Activated naive CD8-positive, alpha-beta T cell treated with anti-CD3 and anti-CD28 coated beads for 36 hours (primary cell): ENCODE measurements around the gene IGSF9. TPM values are rescaled to one million over a fixed set of nuclear protein-coding genes. Genes with fewer than 3 reads are reported as not detected.
A peak's percentile ranks its signal among the peaks of the same experiment; 100 is the strongest.

ENCODE experiments used
- DNase-seq: peaks from one replicate; pipeline ENCODE4 v3.0.0; 2021
- H3K27ac Mint-ChIP-seq: one replicate; pipeline ENCODE4 v1.8.0; 2022; ENCODE audit warnings: mild to moderate bottlenecking, moderate library complexity, mixed read lengths
- H3K27me3 Mint-ChIP-seq: one replicate; pipeline ENCODE4 v1.8.0; 2022; ENCODE audit warnings: mild to moderate bottlenecking, mixed read lengths
- H3K36me3 Mint-ChIP-seq: one replicate; pipeline ENCODE4 v1.8.0; 2021; ENCODE audit warnings: mild to moderate bottlenecking, mixed read lengths
- H3K4me1 Mint-ChIP-seq: one replicate; pipeline ENCODE4 v1.8.0; 2021; ENCODE audit warnings: mixed read lengths
- H3K4me3 Mint-ChIP-seq: one replicate; pipeline ENCODE4 v1.8.0; 2022; ENCODE audit warnings: mild to moderate bottlenecking, moderate library complexity, mixed read lengths
- H3K9me3 Mint-ChIP-seq: one replicate; pipeline ENCODE4 v1.8.0; 2022; ENCODE audit warnings: mixed read lengths
- total RNA-seq, 2 experiments: library from RNA; stranded (reverse); gene quantifications; one replicate each; pipeline ENCODE4 v1.2.3, GENCODE V29; 2021

IGSF9 gene
- total RNA-seq, 2 experiments from 2014 or later, result 0.08 TPM; not detected in 1

DNA sequence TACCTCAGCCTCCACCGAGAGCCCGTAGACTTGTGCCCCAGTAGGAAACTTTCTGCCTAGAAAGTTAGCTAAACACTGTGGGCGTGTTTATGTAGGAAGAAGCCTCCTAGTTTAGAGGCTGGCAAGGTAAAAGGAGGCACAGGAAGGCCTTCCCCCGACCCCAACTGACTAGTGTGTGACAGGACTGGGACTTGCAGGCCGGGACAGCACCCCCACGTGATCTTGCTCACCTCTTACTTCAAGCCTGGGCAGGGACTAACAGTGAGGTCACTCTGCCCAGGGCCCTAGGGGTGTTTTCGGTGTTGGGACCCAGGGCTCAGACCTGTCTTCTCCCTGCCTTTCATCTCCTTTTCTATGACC, 19.7 kb downstream of the IGSF9 start:
- Mint-ChIP-seq H3K4me1 (peaks cover 33% of the 10 kb centered on the region), H3K27me3 (no peaks in the 10 kb centered on the region), H3K9me3 (no peaks in the 10 kb centered on the region), H3K36me3 (peaks cover 31% of the 10 kb centered on the region), H3K27ac (peak overlapping the region; percentile 98), H3K4me3 (peak overlapping the region; percentile 92)
- no peak for DNase-seq

DNA sequence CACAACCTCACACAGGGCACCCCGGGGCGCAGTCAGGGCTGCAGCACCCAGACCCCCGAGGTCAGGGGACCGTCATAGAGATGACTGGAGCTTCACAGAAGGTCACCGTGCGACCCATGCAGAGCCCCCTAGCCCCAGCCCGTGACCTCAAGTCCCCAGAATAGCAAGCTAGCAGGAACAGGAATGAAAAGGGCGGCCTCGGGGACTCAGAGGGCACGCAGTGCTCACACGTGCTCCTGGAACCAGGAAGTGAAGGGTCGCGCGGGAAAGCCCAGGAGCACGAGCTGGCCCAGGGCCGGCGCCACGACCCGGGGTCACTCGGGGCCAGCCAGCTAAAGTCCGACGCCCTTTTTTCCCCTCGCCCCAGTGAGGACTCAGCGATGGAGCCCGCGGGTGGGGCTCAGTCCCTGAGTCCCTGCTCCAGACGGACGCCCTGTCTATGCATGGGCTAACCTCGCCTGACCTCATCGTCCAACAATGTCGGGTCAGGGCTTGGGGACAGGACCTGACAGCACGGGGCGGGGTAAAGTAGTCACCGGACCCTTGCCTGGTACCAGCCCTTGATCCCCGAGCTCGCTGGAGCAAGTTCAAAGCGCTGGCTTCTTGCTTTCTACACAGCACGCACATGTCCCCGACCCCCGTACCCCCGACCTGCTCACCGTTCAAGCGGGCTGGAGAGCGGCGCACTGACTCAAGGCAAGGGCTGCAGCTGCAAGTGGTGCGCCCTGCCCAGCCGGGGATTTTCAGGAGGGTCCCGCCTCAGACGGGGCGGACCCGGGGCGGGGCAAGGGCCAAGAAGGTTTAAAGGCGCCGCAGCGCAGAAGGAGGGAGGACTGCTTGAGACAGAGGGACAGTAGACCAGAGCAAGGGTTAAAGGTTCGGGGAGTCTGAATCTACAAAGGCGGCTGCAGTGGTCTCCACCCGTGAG, 20.4 kb downstream of the IGSF9 start, which contains the start of gene TAGLN2:
TAGLN2 (minus strand) TSS at position 717 of the 928 bp plus-strand sequence. CDS start 4,998 bp downstream, outside the sequence.
- peaks cover 38% of the 10 kb centered on the region for H3K4me1 Mint-ChIP-seq
- H3K4me3 Mint-ChIP-seq, result peak within 1 kb of the TSS; percentile 92
- no peaks in the 10 kb centered on the region for H3K9me3 Mint-ChIP-seq
- peak; percentile 93 for DNase-seq
- no peaks in the 10 kb centered on the region for H3K27me3 Mint-ChIP-seq
- H3K36me3 Mint-ChIP-seq, result peaks cover 37% of the 10 kb centered on the region
- H3K27ac Mint-ChIP-seq, result peak within 1 kb of the TSS; percentile 98

DNA sequence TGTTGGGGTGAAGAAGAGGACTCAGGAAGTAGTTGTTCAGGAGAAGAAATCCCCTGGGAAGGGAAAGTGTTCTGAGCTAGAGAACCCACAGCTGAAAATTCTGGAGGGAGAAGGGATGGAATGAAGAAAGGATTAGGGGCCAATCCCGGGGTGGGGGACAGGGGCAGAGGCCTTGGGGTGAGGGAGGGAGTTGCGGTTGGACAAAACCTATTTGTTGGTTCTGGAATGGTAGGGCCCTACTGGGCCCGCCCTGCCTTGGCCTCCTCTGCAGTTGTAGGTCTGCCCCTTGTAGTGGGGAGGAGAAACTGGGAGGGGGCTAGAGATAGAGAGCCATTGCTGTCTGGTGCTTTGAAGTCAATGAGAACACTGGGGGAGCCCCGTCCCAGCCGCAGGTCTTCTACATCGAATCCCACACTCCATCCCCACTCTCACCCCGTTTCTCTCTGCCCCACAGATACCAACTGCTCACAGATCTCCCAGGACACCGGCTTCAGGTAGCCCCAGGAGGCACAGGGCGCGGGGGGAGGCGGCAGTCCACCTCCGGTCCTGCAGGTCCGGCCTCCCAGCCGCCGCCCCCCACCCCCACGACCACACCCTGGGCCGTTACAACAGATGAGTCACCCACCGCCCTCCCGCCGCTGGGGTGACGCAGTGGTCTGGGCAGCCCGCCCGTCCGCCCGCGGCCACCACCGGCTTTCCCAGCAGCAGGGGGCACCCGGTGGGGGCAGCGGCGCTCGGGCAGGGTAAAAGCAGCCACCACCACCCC, 21.2 kb downstream of the IGSF9 start:
- no peaks in the 10 kb centered on the region for H3K27me3 Mint-ChIP-seq
- peaks cover 44% of the 10 kb centered on the region for H3K36me3 Mint-ChIP-seq
- peak overlapping the region; percentile 98 for H3K27ac Mint-ChIP-seq
- no peaks in the 10 kb centered on the region for H3K9me3 Mint-ChIP-seq
- DNase-seq, result peak; percentile 76
- H3K4me3 Mint-ChIP-seq, result peak overlapping the region; percentile 92
- peaks cover 42% of the 10 kb centered on the region for H3K4me1 Mint-ChIP-seq

DNA sequence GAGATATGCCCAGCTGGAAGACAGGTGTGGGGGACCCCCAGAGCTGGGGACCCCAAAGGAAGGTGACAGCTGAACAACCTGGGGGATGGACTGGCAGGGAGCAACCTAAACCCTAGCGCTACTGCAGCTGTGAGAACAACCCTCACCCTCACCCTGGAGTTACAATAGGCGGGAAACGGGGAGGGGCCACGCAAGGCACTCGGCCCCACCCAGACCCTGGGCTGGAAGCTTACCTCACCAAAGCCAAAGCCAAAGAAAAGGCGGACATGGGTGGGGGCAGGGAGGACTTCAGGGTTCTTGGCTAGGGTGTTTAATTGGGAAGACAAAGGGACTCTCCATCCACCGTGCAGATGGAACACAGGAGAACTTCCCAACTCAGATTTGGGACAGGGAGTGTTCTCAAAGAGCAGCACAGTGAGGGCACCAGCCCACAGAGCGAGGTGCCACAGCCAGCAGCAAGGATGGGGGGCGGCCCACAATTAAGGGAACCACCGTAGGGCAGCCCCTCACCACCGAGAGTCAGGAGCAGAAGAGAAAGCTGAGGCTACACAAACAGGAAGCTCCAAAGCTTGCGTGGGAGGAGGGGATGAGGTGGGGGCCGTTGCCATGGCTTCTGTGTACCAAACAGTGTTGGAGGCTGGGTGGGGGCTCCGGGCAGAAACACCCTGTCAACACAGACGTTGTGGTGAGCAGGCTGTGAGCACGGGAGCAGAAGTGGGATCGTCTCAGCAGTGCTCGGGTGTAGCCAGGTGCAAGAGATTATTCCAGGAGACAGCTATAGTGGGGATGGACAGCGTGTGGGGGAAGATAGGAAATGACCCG, 22.0 kb downstream of the IGSF9 start:
- peaks cover 49% of the 10 kb centered on the region for H3K36me3 Mint-ChIP-seq
- peaks cover 42% of the 10 kb centered on the region for H3K4me1 Mint-ChIP-seq
- H3K9me3 Mint-ChIP-seq, result no peaks in the 10 kb centered on the region
- peak overlapping the region; percentile 98 for H3K27ac Mint-ChIP-seq
- peak; percentile 86 for DNase-seq
- H3K4me3 Mint-ChIP-seq, result peak overlapping the region; percentile 92
- H3K27me3 Mint-ChIP-seq, result no peaks in the 10 kb centered on the region

DNA sequence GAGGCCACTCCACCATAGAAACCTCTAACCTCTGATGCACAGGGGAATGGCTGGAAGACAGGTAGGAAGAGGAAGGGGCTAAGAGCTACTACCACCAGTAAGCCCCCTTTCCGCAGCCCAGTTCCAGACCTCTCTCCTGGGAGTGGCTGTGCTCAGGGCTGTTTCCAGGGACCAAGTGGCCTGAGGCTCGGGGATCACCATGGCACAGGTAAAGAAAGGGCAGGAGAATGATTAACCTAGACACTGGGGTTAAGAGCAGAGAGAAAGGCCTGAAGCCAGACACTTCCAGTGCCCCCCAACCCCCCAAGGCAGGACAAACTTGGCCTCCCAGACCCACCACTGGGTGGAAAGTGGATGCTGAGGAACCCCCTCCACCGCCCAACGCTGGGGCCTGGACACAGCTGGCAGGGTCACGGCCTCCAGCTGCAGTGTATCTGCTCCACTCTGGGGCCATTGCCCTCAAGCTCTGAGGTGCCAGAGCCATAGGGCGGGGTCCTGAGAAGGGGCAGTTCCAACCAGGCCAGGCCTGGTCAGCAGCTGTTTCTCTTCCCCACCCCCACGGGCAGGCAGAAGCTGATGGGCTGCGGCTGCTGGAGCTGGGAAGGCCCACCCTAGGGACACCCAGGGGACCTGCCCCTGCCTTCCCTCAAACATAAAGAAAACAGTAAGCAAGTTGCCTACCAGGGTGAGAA, 22.8 kb downstream of the IGSF9 start:
- no peak for DNase-seq
- Mint-ChIP-seq H3K9me3 (no peaks in the 10 kb centered on the region), H3K27me3 (no peaks in the 10 kb centered on the region), H3K27ac (peak overlapping the region; percentile 98), H3K4me1 (peaks cover 50% of the 10 kb centered on the region), H3K4me3 (peak overlapping the region; percentile 92), H3K36me3 (peaks cover 56% of the 10 kb centered on the region)

DNA sequence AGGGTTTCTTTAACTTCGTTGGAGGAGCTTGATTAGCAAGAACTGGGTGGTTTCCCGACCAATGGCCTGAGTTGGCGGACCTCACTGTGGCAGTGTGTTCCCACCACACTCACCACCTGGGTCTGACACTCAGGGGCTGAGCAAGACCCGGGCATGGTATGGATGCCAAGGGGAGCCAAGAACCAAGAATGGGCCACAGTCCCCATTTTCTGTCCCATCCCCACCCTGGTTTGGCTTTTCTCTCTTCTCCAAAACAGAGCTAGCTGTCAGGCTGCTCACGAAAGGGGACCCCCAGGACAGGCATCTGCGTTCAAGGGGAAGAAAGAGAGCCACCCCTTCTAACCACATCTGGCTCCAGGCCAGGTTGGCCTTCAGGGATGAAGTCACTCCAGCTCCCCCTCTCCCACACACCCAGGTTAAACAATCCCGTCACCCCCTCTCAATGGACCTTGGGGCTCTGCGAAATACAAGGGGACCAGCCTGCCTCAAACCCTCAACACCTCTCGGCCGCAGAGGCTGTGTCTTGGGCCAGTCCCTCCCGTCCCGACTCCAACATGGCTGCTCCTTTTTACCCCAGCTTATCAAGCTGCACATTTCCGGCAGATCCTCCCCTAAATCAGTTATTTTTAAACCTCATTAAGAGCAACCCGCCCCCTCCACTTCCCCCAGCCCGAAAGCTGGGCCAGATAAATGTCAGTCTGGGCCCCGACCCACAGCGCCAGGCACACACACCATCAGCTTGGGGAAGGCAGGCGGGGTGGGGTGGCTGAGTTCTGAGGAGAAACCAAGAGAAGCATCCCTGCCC, 23.5 kb downstream of the IGSF9 start:
- peaks cover 59% of the 10 kb centered on the region for H3K36me3 Mint-ChIP-seq
- peaks cover 54% of the 10 kb centered on the region for H3K4me1 Mint-ChIP-seq
- H3K27me3 Mint-ChIP-seq, result no peaks in the 10 kb centered on the region

DNA sequence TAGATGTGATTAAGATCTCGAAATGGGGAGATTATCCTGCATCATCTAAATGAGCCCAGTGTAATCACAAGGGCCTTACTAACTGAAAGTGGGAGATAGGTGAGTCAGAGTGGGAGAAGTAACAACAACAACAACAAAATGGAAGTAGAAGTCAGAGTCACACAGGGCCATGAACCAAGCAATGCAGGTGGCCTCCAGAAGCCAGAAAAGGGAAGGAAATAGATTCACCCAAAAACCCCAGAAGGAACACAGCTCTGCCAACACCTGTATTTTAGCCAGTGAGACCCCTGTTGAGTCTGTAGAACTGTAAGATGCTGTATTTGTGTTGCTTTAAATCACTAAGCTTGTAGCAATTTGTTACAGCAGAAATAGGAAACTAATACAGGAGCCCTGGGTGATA, 24.2 kb downstream of the IGSF9 start:
- no peak for DNase-seq

More for the DNA sequence above, 23.5 kb downstream of the IGSF9 start:
- peak overlapping the region; percentile 92 for H3K4me3 Mint-ChIP-seq
- DNase-seq, result peak; percentile 26
- no peaks in the 10 kb centered on the region for H3K9me3 Mint-ChIP-seq
- H3K27ac Mint-ChIP-seq, result peak overlapping the region; percentile 98

DNA sequence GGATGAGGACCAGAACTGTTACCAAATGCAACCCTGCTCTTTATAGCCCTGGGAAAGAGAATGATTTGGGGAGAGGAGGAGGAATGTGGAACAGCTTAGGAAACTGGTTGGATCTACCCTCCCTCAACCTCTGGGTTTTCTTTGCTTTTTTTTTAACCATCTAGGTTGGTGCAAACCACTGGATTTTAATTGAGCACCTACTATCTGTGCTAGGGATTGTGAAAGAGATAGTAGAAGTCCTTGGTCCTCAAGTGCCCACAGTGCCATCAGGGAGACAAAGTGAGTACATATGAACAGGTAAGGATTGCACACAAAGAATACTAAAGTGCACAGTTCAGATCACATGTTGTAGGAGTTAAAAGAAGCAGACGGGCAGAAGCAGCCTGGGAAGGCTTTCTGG, 24.8 kb downstream of the IGSF9 start:
- peak overlapping the region; percentile 92 for H3K4me3 Mint-ChIP-seq
- DNase-seq, result no peak
- no peaks in the 10 kb centered on the region for H3K9me3 Mint-ChIP-seq
- H3K27me3 Mint-ChIP-seq, result no peaks in the 10 kb centered on the region
- H3K4me1 Mint-ChIP-seq, result peaks cover 47% of the 10 kb centered on the region
- peaks cover 59% of the 10 kb centered on the region for H3K36me3 Mint-ChIP-seq
- peak overlapping the region; percentile 98 for H3K27ac Mint-ChIP-seq

More for the DNA sequence above, 24.2 kb downstream of the IGSF9 start:
- Mint-ChIP-seq H3K9me3 (no peaks in the 10 kb centered on the region), H3K27ac (peak overlapping the region; percentile 98), H3K27me3 (no peaks in the 10 kb centered on the region), H3K4me1 (peaks cover 53% of the 10 kb centered on the region), H3K4me3 (peak overlapping the region; percentile 92), H3K36me3 (peaks cover 59% of the 10 kb centered on the region)

DNA sequence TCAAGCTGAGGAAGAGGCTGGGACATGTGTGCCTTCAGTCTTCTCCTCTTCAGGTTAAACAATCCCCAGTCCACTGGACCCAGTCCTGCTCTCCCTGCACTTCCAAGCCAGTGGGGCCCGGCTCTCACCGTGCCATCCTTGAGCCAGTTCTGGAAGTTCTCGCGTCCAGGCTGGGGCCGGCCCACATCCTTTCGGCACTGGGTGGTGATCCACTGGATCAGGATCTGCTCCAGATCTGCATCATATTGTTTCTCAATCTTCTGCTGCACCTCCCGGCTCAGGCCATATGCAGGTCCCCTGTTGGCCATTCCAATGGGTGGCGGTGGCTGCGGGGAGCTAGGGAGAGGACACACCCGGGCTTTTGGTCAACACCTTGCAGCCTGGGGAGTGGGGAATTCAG, 25.2 kb downstream of the IGSF9 start:
- Mint-ChIP-seq H3K27ac (peak overlapping the region; percentile 98), H3K4me1 (peaks cover 47% of the 10 kb centered on the region), H3K4me3 (no peak overlapping the region), H3K36me3 (peaks cover 57% of the 10 kb centered on the region), H3K9me3 (no peaks in the 10 kb centered on the region), H3K27me3 (no peaks in the 10 kb centered on the region)
- no peak for DNase-seq

DNA sequence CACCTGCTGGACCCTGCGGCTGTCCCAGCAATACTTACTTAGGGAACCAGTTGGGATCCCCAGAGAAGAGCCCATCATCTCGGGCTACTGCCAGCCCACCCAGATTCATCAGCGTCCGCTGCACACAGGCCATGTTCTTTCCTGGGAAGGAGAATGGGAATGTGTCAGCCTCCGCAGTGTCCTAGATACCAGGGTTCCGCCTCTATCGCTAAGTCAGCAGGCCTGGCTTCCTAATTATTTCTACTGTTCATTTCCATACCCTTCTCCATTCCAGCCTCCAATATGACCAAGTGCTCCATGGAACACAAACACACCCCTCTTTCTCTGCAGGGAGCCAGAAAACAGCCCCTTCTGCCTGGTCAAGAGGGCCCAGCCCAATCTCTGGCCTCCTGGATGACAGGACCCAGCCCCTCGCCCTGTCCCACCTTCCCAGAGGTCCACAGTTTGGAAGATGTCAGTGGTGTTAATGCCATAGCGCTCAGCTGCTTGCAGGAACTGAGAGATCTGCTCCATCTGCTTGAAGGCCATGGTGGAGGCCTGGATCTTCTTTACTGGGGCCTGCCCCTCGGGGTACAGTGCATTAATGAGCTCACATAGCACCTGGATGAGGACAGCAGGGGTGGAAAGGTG, 26.1 kb downstream of the IGSF9 start:
- H3K4me3 Mint-ChIP-seq, result no peak overlapping the region
- peaks cover 57% of the 10 kb centered on the region for H3K36me3 Mint-ChIP-seq
- H3K4me1 Mint-ChIP-seq, result peaks cover 51% of the 10 kb centered on the region
- H3K27me3 Mint-ChIP-seq, result no peaks in the 10 kb centered on the region
- no peak for DNase-seq
- H3K9me3 Mint-ChIP-seq, result no peaks in the 10 kb centered on the region
- peak overlapping the region; percentile 27 for H3K27ac Mint-ChIP-seq

DNA sequence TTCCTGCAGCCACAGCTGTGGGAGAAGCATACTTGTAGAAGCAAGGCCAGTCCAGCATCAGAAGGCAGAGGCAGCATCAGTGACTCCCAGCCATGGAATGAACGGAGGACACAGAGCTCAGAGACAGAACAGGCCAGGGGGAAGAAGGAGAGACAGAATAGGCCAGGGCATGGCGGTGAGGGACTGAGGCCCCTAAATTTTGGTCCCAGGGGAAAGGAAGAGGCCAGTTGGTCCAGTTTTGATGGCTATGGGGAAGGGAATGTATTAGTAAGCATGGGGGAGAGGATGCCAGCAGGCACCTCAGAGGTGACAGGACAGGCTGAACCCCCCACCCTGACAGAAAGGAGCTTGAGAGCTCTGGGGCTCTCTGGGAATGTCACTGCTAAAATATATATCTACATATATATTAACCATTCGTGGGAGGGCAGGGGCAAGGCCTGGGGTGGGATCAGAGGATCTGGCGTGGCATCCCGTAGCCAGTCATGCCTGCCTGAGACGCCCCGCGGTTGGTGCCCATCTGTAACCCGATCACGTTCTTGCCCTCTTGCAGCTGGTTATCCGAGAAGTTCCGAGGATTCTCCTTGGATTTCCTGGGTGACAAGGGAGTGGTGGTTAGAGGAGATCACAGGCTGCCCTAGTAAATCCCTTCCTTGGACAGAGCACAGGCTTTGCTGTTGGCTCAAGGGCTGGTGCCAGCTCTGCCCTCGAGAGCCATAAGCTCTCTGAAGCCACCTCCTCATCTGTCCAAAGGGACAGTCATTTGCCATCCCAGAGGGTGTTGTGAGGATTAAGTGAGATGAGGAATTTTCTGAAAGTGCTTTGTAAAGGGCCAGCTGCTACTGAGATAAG, 26.8 kb downstream of the IGSF9 start:
- peaks cover 52% of the 10 kb centered on the region for H3K4me1 Mint-ChIP-seq
- no peaks in the 10 kb centered on the region for H3K27me3 Mint-ChIP-seq
- DNase-seq, result no peak
- peaks cover 49% of the 10 kb centered on the region for H3K36me3 Mint-ChIP-seq
- no peak overlapping the region for H3K4me3 Mint-ChIP-seq
- H3K9me3 Mint-ChIP-seq, result no peaks in the 10 kb centered on the region
- H3K27ac Mint-ChIP-seq, result peak overlapping the region; percentile 40

DNA sequence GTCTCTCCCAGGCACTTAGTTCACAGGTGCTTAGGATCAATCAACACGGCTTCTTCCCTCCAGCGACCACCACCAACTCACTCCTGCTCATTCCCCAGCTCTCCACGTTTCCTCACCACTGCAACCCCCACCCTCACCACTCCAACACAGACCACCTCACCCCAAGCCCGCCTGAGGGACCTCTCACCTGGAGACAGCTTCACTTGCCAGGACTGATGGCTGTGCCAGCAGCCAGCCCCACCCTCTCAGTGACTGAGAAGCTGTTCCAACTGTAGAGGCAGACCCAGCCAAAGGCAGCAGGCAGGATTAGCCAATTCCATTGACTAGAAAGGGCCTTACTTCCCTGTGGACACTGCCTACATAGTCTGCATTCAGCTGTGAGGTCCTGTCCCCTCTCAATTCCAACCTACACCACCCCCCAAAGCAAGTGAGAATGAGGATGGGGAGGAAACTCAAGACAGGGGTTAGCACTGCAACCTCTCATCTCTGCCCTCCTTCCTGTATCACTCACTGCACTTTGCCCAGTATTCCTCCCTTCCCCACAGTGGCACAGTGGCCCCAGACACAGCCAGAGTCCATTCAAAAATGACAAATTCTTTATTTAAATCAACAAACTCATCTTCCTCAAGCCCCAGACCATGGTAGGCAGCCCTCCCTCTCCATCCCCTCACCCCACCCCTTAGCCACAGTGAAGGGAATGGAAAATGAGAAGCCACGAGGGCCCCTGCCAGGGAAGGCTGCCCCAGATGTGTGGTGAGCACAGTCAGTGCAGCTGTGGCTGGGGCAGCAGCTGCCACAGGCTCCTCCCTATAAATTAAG, 27.7 kb downstream of the IGSF9 start:
- Mint-ChIP-seq H3K27me3 (no peaks in the 10 kb centered on the region), H3K4me1 (peaks cover 54% of the 10 kb centered on the region), H3K36me3 (peaks cover 43% of the 10 kb centered on the region), H3K4me3 (no peak overlapping the region), H3K9me3 (no peaks in the 10 kb centered on the region), H3K27ac (peak overlapping the region; percentile 40)
- no peak for DNase-seq
